NCI-H2107 (cell line): ENCODE data around the gene CBX2.
"Not testable (repeated sequence)": the region's sequence is repeated elsewhere in the genome, so short reads cannot be mapped to it uniquely, and the experiment has no call there.

Experiments used
- DNase-seq: peaks from one replicate; lab custom pipeline; 2025; lab: John Stamatoyannopoulos, UW

Gene CBX2

GRCh38 chr17:79769570-79770506 is 8.1 kb upstream of the CBX2 start:
- DNase-seq = no peak

DNA sequence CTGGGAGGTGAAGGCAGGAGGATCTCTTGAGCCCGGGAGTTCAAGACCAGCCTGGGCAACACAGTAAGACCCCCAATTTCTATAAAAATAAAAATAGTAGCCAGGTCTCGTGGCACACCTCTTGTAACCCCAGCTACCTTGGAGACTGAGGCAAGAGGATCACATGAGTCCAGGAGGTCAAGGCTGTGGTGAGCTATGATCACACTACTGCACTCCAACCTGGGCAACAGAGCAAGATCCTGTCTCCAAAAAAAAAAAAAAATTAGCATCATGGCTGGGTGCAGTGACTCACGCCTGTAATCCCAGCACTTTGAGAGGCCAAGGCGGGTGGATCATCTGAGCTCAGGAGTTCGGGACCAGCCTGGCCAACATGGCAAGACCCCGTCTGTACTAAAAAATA is 6.7 kb upstream of the CBX2 start:
- DNase-seq = no peak

- DNase-seq = not testable (repeated sequence)
Measured at GRCh38 chr17:79772726-79773125, 5.2 kb upstream of the CBX2 start.

GRCh38 chr17:79774561-79774975 is 3.4 kb upstream of the CBX2 start:
- DNase-seq = no peak

DNA sequence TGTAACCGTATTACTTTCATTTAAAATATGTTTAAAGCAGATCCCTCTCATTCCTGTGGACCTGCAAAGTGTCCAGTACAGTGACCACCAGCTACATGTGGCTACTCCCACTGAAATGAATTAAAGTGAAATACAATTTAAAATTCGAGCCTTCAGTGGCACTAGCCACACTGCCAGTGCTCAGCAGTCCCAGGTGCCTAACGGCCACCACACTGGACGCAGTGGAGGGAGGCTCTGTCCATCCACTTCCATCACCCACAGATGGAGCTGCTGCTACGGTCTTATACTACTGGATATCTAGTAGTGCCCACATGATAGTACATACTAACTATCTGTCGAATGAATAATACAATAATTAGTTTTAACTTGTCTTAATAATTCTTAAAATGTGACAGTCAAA is 2.3 kb upstream of the CBX2 start:
- no peak for DNase-seq

DNA sequence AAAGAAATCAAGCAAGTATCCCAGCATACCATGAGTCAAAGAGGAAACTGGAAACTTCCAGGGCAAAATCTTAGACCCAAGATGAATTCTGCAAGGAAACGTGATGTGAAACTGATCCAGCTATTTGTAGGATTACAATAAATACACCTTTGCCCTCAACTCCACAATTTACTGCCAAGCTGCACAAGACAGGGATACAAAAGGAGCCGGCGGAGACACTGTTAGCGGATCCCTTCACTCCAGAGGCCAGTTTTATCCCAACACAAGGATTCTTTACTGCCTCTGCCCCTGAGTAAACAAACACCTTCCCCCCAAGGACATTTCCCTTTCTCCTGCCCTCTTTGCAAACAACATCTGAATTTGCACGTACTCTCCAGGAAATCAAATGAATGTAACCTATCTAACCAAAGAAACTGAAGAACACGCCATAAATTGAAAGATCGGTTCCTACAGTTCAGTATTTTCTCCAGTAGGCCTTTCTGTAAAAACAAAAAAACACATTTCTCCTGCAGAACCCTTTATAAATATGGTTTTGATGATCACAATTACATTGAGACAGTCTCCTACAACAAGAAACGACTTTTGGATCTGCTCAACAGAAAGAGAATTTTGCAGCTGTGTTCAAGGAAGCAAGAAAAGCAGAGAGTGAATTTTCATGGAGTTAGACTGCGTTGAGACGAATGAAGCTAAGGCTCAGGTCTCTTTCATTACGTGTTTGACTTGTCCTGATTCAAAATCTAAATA is 1.4 kb upstream of the CBX2 start:
- no peak for DNase-seq

DNA sequence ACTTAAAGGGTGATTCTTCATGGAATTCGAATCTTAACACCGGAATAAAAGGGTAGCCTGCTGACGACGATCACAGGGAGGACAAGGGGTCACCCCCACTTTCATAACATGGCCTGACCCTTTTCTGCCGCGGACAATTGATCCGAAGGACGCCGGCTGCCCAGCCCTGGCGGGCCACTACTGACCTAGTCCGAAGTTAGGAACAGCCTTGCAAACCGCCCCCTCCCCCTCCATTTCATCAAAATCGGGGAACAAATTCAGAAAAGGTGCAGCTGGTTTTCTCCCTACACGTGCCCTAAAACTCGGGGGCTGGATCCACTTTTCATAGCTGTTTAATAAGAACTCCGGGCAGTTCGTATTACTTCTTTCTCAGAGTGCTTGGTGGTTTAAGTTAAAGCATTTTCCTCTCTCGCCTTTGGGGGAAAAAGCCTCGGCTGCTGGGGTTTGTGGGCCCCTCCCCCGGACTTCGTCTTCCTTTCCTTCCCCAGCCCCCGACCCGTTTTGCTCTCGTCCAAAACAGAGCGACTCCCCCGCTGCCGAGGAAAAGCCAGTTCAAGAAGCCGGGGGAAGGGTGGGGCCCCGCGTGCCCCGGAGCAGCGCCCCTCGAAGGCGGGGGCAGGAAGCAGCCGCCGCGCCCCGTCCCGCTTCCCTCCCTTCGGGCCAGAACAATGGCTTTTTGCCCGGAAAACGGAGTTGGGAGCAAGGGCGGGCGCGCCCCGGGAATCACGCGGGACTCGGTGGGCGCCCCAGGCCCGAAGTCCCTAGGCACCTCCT is 641 bp upstream of the CBX2 start:
- DNase-seq = no peak

DNA sequence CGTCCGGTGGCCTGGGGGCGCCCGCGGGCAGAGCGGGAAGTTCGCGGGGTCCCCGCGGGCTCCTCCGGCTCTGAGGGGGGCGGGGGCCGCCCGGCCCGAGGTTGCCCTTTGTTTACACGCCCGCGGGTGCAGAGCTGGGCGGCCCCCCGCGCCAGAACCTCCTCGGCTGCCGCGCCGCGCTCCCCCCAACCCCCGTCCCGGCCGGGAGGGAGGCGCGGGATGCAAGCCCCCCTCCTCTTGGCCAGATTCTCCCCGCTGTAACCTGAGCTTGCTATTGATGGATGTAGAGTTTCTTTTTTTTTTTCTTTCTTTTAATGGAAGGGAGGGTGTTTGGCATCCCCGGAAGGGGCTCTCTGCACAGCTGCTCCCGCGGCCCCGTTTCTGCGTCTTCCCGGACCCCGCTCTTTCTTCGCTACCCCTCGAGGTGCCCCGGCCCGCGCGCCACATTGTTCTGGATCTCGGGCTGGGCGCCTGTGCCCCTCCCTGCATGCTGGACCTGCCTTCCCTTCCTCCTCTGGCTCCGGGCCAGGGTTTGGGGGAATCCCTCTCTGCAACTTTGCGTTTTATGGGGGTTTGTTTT is 646 bp downstream of the CBX2 start:
- DNase-seq = no peak

DNA sequence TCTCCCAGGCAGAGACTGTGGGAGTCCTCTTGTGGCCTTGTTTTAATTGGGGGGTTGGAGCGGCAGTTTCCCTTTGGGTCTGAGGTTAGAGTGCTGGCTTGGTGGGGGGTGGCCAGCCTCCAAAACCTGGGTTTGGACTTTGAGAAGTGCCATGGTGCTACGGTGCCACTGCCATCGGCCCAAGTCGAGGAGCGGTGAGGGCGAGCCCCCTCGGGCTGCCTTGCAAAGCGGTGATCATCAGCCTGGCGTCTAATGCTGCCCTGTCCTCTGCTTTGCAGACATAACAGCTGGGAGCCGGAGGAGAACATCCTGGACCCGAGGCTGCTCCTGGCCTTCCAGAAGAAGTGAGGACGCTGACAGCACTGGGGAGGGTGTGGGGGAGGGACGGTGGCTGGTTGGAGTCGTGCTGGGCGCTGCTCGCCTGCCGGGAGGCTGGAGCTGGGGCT is 1.2 kb downstream of the CBX2 start:
- no peak for DNase-seq

- DNase-seq = no peak
Measured at GRCh38 chr17:79779661-79780365, 1.9 kb downstream of the CBX2 start.

DNA sequence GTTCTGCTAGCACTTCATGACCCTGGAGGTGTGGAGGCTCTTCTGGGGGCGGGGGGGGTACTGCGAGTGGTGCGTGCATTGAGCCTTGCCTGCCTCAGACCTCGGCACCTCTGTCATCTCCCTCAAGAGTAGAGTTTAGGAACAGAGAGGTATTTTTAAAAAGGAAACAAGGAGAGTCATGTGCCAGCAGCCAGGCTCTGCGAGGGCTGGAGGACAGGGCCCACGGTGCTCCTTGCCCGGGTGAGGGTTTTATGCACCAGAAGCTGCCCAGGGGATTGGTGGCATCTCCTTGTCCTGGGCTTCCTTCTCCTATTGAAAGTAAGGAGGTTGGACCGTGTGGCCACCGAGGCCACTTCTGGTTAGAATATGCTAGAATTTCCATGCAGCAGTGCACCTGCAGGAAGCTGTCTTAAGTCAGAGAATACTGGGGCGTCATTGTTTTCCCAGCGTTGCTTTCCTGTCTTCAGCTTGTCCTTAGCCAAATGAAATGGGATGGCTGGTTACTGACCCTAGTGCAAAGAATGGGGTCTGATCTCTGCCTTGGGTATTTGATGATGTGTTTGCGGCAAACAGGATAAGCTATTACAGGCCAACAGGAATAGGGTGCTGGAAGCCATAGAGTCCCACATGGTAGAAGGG is 3.2 kb downstream of the CBX2 start:
- DNase-seq = no peak

DNA sequence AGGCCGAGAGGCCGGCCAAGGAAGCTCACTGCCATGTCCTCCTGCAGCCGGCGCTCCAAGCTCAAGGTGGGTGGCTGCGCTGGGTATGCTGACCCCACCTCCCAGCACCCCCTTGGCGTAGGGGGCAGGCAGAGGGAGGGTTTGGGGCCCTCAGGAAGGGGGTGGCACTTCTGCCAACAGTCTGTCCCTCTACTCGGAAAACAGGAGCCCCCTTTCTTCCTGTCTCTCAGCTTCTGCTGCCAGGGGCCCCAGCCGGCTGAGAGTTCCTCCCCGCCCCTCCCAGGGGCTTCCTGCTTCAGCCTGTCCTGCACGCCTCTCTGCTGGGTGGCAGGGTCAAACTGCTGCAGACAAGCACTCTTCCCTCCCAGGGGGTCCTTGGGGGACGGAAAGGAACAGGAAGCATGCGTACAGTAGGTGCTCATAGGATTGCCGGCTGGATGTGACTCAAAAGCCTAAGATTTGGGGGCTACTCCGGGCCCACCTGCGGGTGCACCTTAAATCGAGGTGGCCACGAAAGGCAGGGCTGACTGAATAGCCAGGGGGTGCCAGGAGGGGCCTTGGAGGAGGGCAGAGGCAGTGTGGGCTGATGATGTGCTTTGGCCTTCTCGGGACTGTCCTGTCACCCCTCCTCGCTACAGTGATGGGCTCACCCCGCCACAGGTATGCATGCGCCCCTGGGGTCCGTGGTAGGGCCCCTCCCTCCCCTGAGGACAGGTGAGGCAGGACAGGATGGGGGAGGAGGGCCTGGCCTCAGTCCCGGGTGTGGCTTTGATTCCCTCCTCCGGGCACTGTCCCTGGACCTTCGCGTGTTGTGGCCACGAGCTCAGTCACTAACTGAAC is 4.0 kb downstream of the CBX2 start:
- DNase-seq = no peak

DNA sequence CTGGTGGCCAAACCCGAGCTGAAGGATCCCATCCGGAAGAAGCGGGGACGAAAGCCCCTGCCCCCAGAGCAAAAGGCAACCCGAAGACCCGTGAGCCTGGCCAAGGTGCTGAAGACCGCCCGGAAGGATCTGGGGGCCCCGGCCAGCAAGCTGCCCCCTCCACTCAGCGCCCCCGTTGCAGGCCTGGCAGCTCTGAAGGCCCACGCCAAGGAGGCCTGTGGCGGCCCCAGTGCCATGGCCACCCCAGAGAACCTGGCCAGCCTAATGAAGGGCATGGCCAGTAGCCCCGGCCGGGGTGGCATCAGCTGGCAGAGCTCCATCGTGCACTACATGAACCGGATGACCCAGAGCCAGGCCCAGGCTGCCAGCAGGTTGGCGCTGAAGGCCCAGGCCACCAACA is 5.9 kb downstream of the CBX2 start:
- no peak for DNase-seq

DNA sequence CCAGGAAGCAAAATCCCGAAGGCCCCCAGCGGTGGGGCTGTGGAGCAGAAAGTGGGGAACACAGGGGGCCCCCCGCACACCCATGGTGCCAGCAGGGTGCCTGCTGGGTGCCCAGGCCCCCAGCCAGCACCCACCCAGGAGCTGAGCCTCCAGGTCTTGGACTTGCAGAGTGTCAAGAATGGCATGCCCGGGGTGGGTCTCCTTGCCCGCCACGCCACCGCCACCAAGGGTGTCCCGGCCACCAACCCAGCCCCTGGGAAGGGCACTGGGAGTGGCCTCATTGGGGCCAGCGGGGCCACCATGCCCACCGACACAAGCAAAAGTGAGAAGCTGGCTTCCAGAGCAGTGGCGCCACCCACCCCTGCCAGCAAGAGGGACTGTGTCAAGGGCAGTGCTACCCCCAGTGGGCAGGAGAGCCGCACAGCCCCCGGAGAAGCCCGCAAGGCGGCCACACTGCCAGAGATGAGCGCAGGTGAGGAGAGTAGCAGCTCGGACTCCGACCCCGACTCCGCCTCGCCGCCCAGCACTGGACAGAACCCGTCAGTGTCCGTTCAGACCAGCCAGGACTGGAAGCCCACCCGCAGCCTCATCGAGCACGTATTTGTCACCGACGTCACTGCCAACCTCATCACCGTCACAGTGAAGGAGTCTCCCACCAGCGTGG is 6.5 kb downstream of the CBX2 start:
- DNase-seq = no peak

- DNase-seq = no peak
Measured at GRCh38 chr17:79785017-79785899, 7.3 kb downstream of the CBX2 start.

GRCh38 chr17:79785900-79786810 is 8.2 kb downstream of the CBX2 start:
- no peak for DNase-seq

GRCh38 chr17:79786930-79787643 is 9.1 kb downstream of the CBX2 start:
- no peak for DNase-seq
